Measurements from ENCODE around the gene TP53TG3. TPM values are rescaled to one million over a fixed set of nuclear protein-coding genes. Genes with fewer than 3 reads are reported as not detected.
"Not testable (repeated sequence)": the region's sequence is repeated elsewhere in the genome, so short reads cannot be mapped to it uniquely, and the experiment has no call there.

Gene TP53TG3
- not detected in 2 replicates for total RNA-seq (2012; rRNA removed)

DNA sequence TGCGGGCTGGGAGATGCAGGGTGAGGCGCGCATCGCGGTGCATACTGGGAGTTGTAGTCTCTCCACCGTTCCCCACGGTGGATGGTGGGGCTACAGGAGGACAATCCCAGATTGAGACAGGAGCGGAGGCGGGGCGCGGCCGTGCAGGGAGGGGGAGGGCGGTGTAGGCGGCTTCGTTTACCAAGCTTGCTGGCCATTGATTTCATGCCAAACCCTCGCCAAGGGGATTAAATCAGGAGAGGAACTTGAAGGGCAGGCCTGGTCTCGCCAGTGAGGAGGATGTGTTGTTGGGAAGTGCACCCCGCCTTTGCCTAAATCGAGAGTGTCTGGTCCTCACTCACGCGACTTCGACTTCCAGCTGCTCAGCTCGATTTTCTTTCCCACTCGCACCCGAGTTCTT lies at the start of gene TP53TG3:
Gene TP53TG3 (minus strand): TSS at position 101 of the 400 bp plus-strand sequence. CDS start 68 bp downstream, at position 33.
- H3K27me3 ChIP-seq (ENCODE audit: control insufficient read depth, insufficient read depth, low read length) = not testable (repeated sequence)

GRCh38 chr16:32650876-32651275 lies 25.1 kb downstream of the TP53TG3 start:
- H3K9ac ChIP-seq (ENCODE audit: low read depth, low read length); H3K36me3 ChIP-seq (ENCODE audit: insufficient read depth, low read length); H3K4me2 ChIP-seq (ENCODE audit: low read length); H3K9me3 ChIP-seq (replicated peaks; ENCODE audit: low read length); H3K4me3 ChIP-seq (ENCODE audit: low read length); H3K4me1 ChIP-seq (ENCODE audit: control insufficient read depth, insufficient read depth, low read length); H3K27me3 ChIP-seq (ENCODE audit: control insufficient read depth, insufficient read depth, low read length): not testable (repeated sequence)

More for the DNA sequence above, at the start of gene TP53TG3:
- not testable (repeated sequence) for H3K4me2 ChIP-seq (ENCODE audit: low read length); H3K9me3 ChIP-seq (replicated peaks; ENCODE audit: low read length); H3K4me3 ChIP-seq (ENCODE audit: low read length); H3K36me3 ChIP-seq (ENCODE audit: insufficient read depth, low read length); H3K9ac ChIP-seq (ENCODE audit: low read depth, low read length); H3K4me1 ChIP-seq (ENCODE audit: control insufficient read depth, insufficient read depth, low read length)

DNA sequence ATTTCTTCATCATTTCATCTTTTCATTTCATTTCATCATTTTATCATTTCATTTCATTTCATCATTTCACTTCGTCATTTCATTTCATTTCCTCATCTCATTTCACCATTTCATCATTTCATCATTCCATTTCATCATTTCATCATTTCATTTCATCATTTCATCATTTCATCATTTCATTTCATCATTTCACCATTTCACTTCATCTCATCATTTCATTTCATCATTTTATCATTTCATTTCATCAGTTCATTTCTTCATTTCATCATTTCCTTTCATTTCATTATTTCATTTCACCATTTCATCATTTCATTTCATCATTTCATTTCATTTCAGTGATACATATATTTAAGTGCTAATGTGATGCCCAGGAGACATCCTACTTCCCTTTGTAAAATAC lies 28.4 kb downstream of the TP53TG3 start:
- not testable (repeated sequence) for H3K4me3 ChIP-seq (ENCODE audit: low read length); H3K27me3 ChIP-seq (ENCODE audit: control insufficient read depth, insufficient read depth, low read length); H3K4me1 ChIP-seq (ENCODE audit: control insufficient read depth, insufficient read depth, low read length); H3K4me2 ChIP-seq (ENCODE audit: low read length); H3K9me3 ChIP-seq (replicated peaks; ENCODE audit: low read length); H3K9ac ChIP-seq (ENCODE audit: low read depth, low read length); H3K36me3 ChIP-seq (ENCODE audit: insufficient read depth, low read length)

DNA sequence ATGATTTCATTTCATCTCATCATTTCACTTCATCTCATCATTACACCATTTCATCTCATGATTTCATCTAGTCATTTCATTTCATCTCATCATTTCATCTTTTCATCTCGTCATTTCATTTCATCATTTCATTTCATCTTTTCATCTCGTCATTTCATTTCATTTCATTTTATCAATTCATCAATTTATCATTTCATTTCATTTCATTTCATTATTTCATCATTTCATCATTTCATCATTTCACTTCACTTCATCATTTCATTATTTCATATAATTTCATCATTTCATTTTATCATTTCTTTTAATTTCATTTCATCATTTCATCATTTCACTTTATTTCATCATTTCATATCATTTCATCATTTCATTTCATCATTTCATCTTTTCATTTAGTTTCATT lies 29.2 kb downstream of the TP53TG3 start:
- not testable (repeated sequence) for H3K4me1 ChIP-seq (ENCODE audit: control insufficient read depth, insufficient read depth, low read length); H3K9ac ChIP-seq (ENCODE audit: low read depth, low read length); H3K4me3 ChIP-seq (ENCODE audit: low read length); H3K27me3 ChIP-seq (ENCODE audit: control insufficient read depth, insufficient read depth, low read length); H3K36me3 ChIP-seq (ENCODE audit: insufficient read depth, low read length); H3K4me2 ChIP-seq (ENCODE audit: low read length); H3K9me3 ChIP-seq (replicated peaks; ENCODE audit: low read length)

GRCh38 chr16:32646177-32646576 lies 29.8 kb downstream of the TP53TG3 start:
- H3K9me3 ChIP-seq (replicated peaks; ENCODE audit: low read length); H3K4me3 ChIP-seq (ENCODE audit: low read length); H3K9ac ChIP-seq (ENCODE audit: low read depth, low read length); H3K27me3 ChIP-seq (ENCODE audit: control insufficient read depth, insufficient read depth, low read length); H3K4me2 ChIP-seq (ENCODE audit: low read length); H3K36me3 ChIP-seq (ENCODE audit: insufficient read depth, low read length); H3K4me1 ChIP-seq (ENCODE audit: control insufficient read depth, insufficient read depth, low read length): not testable (repeated sequence)

GRCh38 chr16:32645278-32645908 lies 30.6 kb downstream of the TP53TG3 start:
- not testable (repeated sequence) for H3K4me1 ChIP-seq (ENCODE audit: control insufficient read depth, insufficient read depth, low read length); H3K4me3 ChIP-seq (ENCODE audit: low read length); H3K27me3 ChIP-seq (ENCODE audit: control insufficient read depth, insufficient read depth, low read length); H3K36me3 ChIP-seq (ENCODE audit: insufficient read depth, low read length); H3K4me2 ChIP-seq (ENCODE audit: low read length); H3K9ac ChIP-seq (ENCODE audit: low read depth, low read length); H3K9me3 ChIP-seq (replicated peaks; ENCODE audit: low read length)

DNA sequence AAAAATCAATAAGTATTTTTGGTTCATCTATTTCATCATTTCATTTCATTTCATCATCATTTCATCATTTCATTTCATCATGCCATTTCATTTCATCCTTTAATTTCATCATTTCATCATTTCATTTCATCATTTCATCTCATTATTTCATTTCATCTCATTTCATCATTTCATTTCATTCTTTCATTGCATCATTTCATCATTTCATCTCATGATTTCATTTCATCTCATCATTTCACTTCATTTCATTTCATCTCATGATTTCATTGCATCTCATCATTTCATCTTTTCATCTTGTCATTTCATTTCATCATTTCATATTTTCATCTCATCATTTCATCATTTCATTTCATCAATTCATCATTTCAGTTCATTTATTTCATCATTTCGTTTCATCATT lies 31.2 kb downstream of the TP53TG3 start:
- H3K9ac ChIP-seq (ENCODE audit: low read depth, low read length); H3K27me3 ChIP-seq (ENCODE audit: control insufficient read depth, insufficient read depth, low read length); H3K4me2 ChIP-seq (ENCODE audit: low read length); H3K4me1 ChIP-seq (ENCODE audit: control insufficient read depth, insufficient read depth, low read length); H3K4me3 ChIP-seq (ENCODE audit: low read length); H3K36me3 ChIP-seq (ENCODE audit: insufficient read depth, low read length); H3K9me3 ChIP-seq (replicated peaks; ENCODE audit: low read length): not testable (repeated sequence)

DNA sequence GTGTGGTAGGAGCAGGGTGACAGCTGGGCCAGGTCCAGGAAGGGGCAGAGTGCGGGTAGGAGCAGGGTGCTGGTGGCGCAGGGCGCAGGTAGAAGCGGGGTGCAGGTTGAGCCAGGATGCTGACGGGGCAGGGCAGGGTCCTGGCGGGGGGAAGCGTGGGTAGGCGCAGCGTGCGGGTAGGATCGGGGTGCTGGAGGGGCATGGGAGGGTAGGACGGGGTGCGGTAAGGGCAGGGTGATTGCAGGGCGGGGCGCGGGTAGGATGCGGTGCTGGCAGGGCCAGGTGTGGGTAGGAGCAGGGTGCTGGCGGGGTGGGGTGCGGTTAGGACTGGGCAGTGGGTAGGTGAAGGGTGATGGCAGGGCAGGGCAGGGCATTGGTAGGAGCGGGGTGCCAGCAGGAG lies 38.4 kb downstream of the TP53TG3 start:
- H3K4me1 ChIP-seq (ENCODE audit: control insufficient read depth, insufficient read depth, low read length); H3K4me2 ChIP-seq (ENCODE audit: low read length); H3K9ac ChIP-seq (ENCODE audit: low read depth, low read length); H3K27me3 ChIP-seq (ENCODE audit: control insufficient read depth, insufficient read depth, low read length); H3K36me3 ChIP-seq (ENCODE audit: insufficient read depth, low read length); H3K9me3 ChIP-seq (replicated peaks; ENCODE audit: low read length); H3K4me3 ChIP-seq (ENCODE audit: low read length): not testable (repeated sequence)

- H3K4me2 ChIP-seq (ENCODE audit: low read length); H3K4me3 ChIP-seq (ENCODE audit: low read length); H3K36me3 ChIP-seq (ENCODE audit: insufficient read depth, low read length); H3K4me1 ChIP-seq (ENCODE audit: control insufficient read depth, insufficient read depth, low read length); H3K27me3 ChIP-seq (ENCODE audit: control insufficient read depth, insufficient read depth, low read length); H3K9ac ChIP-seq (ENCODE audit: low read depth, low read length); H3K9me3 ChIP-seq (replicated peaks; ENCODE audit: low read length): not testable (repeated sequence)
These were observed 43.9 kb downstream of the TP53TG3 start for GRCh38 chr16:32632096-32632495.

Small RNAs within 50 kb of the gene (small RNA-seq; reads per million reads assigned to genes)
- gene AC138907.6 = not detected

Measured in skeletal muscle satellite cell (primary cell).